ENCODE results near the gene ITFG1.

Gene ITFG1

DNA sequence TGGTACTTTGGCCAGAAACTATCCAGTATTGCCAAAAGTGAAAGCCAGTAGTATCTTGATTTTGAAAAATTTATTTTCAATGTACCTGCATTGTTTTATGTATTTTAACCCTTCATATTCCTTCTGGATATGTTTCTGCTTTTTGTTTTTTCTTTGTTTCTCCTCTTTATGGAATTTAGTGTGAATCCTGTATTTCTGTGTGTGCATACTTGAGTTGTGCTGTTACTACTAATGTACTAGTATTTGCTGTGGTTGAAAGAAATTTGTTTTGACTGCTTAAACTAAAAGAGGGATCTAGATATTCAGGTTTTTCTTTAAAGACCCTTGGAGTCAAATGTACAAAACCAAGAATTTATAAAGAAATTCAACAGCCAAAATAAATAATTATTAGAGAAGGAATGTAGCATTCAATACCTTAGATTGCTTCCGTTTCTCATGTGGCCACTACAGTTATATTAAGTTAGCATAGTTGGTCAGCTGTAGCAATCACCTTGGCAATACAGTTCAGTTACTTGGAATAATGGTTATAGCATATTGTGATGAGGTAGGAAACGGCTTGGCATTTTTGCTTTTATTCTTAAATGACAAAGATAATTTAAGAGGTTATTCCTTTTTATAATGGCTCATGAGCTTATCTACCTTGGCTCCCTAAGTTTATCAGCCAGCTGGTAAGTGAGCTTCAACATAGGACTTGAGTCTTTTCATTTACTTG, 5.2 kb upstream of the ITFG1 start:
- POLR2A ChIA-PET (ENCODE audit: low non-redundant PET), result no interaction called here

DNA sequence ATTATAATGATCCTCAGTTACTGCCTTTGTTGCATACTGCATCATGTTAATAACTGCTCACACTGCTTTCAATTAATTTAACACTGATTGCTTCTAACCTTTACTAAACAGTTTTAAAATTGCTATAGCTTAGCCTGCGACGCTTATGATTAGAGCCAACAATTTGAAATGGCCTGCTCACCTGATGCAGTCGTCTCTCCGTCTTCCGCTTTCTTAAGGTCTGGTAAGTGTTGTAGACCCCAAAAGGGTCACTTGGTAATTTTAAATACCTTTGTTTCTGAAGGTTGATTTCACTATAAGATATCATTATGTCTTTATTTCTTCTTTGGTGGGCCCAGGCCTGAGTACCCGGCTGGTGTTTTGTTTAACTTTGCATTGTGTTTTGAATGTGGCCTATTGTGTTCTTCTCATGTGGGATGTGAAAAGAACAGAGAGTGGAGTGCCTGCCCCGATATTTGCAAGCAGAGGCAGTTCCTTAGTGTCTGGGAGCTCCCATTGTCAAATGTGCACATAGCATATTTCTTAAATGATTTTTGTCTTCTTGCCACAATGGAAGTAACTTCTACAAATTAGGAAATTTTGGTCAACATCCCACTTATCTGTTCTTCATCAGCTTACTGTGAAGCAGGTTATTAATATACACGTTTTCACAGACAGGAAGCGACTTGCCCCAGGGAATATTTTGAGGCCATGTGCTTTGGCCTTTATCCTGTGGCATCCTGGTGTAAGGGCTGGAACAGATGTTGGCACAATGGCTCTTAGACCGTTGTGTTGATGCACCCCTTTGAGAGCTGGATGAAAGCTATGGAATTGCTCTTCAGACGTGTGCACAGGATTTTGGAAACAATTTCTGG, 3.1 kb upstream of the ITFG1 start:
- CTCF ChIA-PET, result no interaction called here
- POLR2A ChIA-PET (ENCODE audit: low non-redundant PET), result no interaction called here

More for the DNA sequence above, 5.2 kb upstream of the ITFG1 start:
- CTCF ChIA-PET, result no interaction called here
- TF ChIP-seq CTCF (conservative IDR thresholded peaks at IDR 0.05; ENCODE audit: low read depth), result no peak
- no peak overlapping the region for H3K27ac ChIP-seq
- DNase-seq (ENCODE audit: low spot score), result no peak

DNA sequence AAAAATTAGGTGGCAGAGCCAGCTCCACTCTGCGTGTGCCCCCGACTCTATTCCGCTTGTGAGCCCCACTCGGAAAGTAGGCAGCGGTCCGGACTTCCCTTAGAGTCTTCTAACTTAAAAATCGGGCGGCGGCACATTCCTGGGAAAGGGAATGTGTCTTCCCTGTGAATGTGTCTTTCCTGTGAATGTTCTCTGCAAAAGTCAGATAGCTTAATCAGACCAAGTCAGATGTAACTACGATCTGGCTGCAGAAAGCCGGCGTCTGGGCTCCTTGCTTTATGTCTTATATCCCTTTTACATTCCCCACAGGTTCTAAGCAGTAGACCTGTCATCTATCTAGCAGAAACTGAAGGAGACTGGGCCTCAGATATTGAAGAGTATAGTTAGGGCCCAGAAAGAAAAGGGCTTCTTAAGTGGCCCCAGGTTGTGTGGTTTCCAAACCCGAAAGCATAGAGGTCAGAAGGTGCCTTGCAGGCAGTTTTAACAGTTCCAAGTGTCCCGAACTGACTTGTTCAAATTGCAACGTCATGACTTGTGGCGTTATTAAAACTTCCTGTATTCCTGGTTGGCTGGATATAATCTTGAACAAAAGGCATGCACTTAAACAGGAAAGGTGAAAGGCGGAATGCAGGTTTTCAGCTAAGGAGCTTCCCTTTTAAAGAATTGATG, 869 bp upstream of the ITFG1 start:
- peak overlapping the region; percentile 98 for H3K27ac ChIP-seq
- ChIA-PET POLR2A (ENCODE audit: low non-redundant PET) (interaction anchor here (0.6 to 0.7 kb wide), 2 partner anchors 127 to 294 kb away, joined by 4 read pairs; no protein-coding TSS in a partner anchor), CTCF (interaction anchor here (0.6 to 1.7 kb wide), 4 partner anchors 252 to 695 kb away, joined by 3 to 8 read pairs (median 6); no protein-coding TSS in a partner anchor)
- DNase-seq (ENCODE audit: low spot score), result peak; percentile 44
- no peak for TF ChIP-seq CTCF (conservative IDR thresholded peaks at IDR 0.05; ENCODE audit: low read depth)

More for the DNA sequence above, 3.1 kb upstream of the ITFG1 start:
- no peak for TF ChIP-seq CTCF (conservative IDR thresholded peaks at IDR 0.05; ENCODE audit: low read depth)
- no peak for DNase-seq (ENCODE audit: low spot score)
- H3K27ac ChIP-seq, result no peak overlapping the region

DNA sequence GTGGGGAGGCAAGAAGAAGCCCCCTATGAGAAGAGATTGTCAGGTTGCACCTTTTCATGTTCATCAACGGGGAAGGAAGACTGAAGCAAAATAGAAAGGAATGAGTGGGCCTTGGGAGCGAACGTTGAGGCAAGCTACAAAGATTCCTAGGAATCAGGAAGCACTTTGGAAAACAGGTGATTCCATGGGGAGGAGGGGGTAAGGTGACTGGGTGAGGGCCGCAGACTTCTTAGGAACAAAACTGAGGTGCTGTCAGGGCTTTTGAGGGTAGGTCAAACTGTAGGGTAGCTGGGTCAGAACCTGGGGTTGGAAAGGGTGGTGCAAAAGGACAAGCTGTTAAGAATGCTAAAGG, 528 bp downstream of the ITFG1 start:
- DNase-seq (ENCODE audit: low spot score), result peak; percentile 13
- CTCF ChIA-PET, result interaction anchor here (1.7 kb wide), 1 partner anchor 318 kb away, joined by 8 read pairs; no protein-coding TSS in a partner anchor
- no peak for TF ChIP-seq CTCF (conservative IDR thresholded peaks at IDR 0.05; ENCODE audit: low read depth)

DNA sequence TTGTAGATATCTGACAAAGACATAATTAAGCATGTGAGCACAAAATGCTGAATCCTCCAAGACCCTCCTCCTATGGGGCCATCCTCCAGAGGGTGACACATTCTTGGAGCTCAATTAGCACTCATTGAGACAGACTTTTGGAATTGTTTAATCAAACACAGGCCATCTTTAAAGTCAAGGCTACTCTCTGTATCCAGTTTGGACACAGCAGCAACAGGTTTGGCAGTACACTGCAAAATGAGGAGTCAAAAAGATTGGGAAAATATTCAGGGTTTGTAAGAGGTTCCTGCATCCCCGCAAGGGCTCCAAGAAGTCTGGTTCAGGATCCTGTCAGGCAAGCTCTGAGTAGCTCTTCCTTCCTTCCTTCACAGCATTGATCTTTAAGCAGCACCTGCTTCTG, 1.3 kb downstream of the ITFG1 start:
- ChIA-PET POLR2A (ENCODE audit: low non-redundant PET) (no interaction called here), CTCF (no interaction called here)
- no peak for DNase-seq (ENCODE audit: low spot score)
- no peak overlapping the region for H3K27ac ChIP-seq
- TF ChIP-seq CTCF (conservative IDR thresholded peaks at IDR 0.05; ENCODE audit: low read depth), result no peak

More for the DNA sequence above, 528 bp downstream of the ITFG1 start:
- peak overlapping the region; percentile 98 for H3K27ac ChIP-seq
- POLR2A ChIA-PET (ENCODE audit: low non-redundant PET), result no interaction called here

DNA sequence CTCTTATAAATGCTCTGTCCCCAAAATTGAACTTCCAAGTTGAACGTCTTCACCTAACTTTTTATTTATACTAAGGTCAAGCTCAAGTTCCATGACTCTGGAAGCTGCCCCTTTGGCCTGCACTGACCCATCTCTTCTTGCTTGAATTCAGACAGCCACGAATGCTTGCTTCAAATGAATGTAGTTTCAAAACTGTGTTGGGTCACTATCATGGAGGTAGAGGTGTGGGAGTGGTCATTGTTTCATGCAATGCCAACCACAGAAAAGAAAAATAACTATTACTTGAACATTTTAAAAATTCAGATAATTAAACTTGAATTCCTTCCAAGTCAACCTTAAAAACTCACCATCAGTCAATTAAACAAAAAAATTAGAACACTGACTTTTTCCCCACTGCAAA, 2.5 kb downstream of the ITFG1 start:
- POLR2A ChIA-PET (ENCODE audit: low non-redundant PET), result no interaction called here
- CTCF ChIA-PET, result no interaction called here
- no peak for DNase-seq (ENCODE audit: low spot score)
- no peak overlapping the region for H3K27ac ChIP-seq
- no peak for TF ChIP-seq CTCF (conservative IDR thresholded peaks at IDR 0.05; ENCODE audit: low read depth)
